MM.1S (cell line): ENCODE results near the gene DOCK11.

Source experiments
- DNase-seq: peaks from one replicate; pipeline ENCODE4 v3.0.0-alpha.2; 2015
- H2AFZ ChIP-seq: fragments of 300-600 bp; sonication (generic); 2 replicates; pipeline ENCODE4 v1.6.0; 2016; ENCODE audit warnings: antibody characterized with exemption, low read length
- H3F3A ChIP-seq: fragments of 300-600 bp; sonication (generic); 2 replicates; pipeline ENCODE4 v1.6.1; 2016; ENCODE audit warnings: mild to moderate bottlenecking, antibody characterized with exemption, low read length, moderate library complexity, mixed read lengths; ENCODE audit not compliant: insufficient read depth
- H3K27ac ChIP-seq: fragments of 300-600 bp; sonication (generic); 2 replicates; pipeline ENCODE4 v1.5.1; 2016; ENCODE audit warnings: mild to moderate bottlenecking, low read length
- H3K27me3 ChIP-seq: fragments of 300-600 bp; sonication (generic); replicated peaks from 2 replicates; pipeline ENCODE4 v1.6.0; 2016; ENCODE audit warnings: low read length; ENCODE audit not compliant: insufficient read depth
- H3K36me3 ChIP-seq: fragments of 300-600 bp; sonication (generic); replicated peaks from 2 replicates; pipeline ENCODE4 v1.6.1; 2016; ENCODE audit warnings: mild to moderate bottlenecking, low read length, mixed read lengths; ENCODE audit not compliant: insufficient read depth
- H3K4me1 ChIP-seq: fragments of 300-600 bp; sonication (generic); 2 replicates; pipeline ENCODE4 v1.6.1; 2016; ENCODE audit warnings: low read length, mixed read lengths
- H3K4me2 ChIP-seq: fragments of 300-600 bp; sonication (generic); 2 replicates; pipeline ENCODE4 v1.6.0; 2016; ENCODE audit warnings: low read depth, low read length
- H3K4me3 ChIP-seq: fragments of 300-600 bp; sonication (generic); 2 replicates; pipeline ENCODE4 v1.5.1; 2016; ENCODE audit warnings: low read length, mixed read lengths
- H3K79me2 ChIP-seq: fragments of 300-600 bp; sonication (generic); 2 replicates; pipeline ENCODE4 v1.6.1; 2016; ENCODE audit warnings: mixed run types, low read length, mixed read lengths
- H3K9ac ChIP-seq: fragments of 300-600 bp; sonication (generic); 2 replicates; pipeline ENCODE4 v1.6.1; 2016; ENCODE audit warnings: low read length, mixed read lengths
- H3K9me2 ChIP-seq: fragments of 300-600 bp; sonication (generic); replicated peaks from 2 replicates; pipeline ENCODE4 v1.6.1; 2016; ENCODE audit warnings: mild to moderate bottlenecking, low read length, mixed read lengths; ENCODE audit not compliant: insufficient read depth
- H3K9me3 ChIP-seq: fragments of 300-600 bp; sonication (generic); replicated peaks from 2 replicates; pipeline ENCODE4 v1.6.1; 2016; ENCODE audit warnings: mild to moderate bottlenecking, low read length, mixed read lengths; ENCODE audit not compliant: insufficient read depth
- H4K20me1 ChIP-seq: fragments of 300-600 bp; sonication (generic); 2 replicates; pipeline ENCODE4 v1.6.1; 2016; ENCODE audit warnings: mild to moderate bottlenecking, low read length, moderate library complexity, mixed read lengths; ENCODE audit not compliant: insufficient read depth
- EZH2 ChIP-seq: fragments of 300-600 bp; sonication (generic); optimal IDR thresholded peaks from 2 replicates; pipeline ENCODE3; 2017; ENCODE audit warnings: low read depth, mild to moderate bottlenecking, antibody characterized with exemption, low read length, mixed read lengths
- EZH2phosphoT487 ChIP-seq: fragments of 300-600 bp; sonication (generic); IDR thresholded peaks from 2 replicates; pipeline ENCODE4 v1.6.1; 2018; ENCODE audit warnings: antibody characterized with exemption, low read length
- TF ChIP-seq, protein P1 (sequence below): fragments of 300-600 bp; sonication (generic); IDR thresholded peaks from 2 replicates; pipeline ENCODE4 v1.5.1; 2016; ENCODE audit warnings: antibody characterized with exemption, low read length, mixed read lengths

DOCK11 gene

DNA sequence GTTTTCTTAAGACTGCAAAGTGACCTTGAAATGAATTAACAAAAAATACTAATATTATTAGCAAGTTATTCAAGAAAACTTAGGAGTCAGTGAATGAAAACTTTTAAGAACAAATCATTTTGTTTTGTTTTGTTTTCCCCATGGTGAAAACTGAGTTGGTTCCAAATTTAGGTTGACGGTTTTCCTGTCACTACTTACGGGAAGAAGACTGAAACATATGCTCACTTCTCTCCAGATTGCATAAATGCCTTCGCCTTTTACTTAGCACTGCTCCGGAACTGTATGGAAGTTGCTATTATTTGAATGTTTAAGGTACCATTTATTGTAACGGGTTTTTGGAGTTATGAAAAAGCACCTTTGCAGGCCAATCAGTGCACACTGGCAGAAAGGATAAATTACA is 42.8 kb downstream of the DOCK11 start:
- H3K9me2 ChIP-seq, result no peaks in the 10 kb centered on the region
- no peak for DNase-seq
- H3K4me1 ChIP-seq, result peaks cover 19% of the 10 kb centered on the region
- no peaks in the 10 kb centered on the region for H3K79me2 ChIP-seq
- no peaks in the 10 kb centered on the region for H3K36me3 ChIP-seq
- no peaks in the 10 kb centered on the region for H3K9me3 ChIP-seq
- no peak overlapping the region for H2AFZ ChIP-seq
- TF ChIP-seq, protein P1, sequence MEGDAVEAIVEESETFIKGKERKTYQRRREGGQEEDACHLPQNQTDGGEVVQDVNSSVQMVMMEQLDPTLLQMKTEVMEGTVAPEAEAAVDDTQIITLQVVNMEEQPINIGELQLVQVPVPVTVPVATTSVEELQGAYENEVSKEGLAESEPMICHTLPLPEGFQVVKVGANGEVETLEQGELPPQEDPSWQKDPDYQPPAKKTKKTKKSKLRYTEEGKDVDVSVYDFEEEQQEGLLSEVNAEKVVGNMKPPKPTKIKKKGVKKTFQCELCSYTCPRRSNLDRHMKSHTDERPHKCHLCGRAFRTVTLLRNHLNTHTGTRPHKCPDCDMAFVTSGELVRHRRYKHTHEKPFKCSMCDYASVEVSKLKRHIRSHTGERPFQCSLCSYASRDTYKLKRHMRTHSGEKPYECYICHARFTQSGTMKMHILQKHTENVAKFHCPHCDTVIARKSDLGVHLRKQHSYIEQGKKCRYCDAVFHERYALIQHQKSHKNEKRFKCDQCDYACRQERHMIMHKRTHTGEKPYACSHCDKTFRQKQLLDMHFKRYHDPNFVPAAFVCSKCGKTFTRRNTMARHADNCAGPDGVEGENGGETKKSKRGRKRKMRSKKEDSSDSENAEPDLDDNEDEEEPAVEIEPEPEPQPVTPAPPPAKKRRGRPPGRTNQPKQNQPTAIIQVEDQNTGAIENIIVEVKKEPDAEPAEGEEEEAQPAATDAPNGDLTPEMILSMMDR, result no peak
- no peak for TF ChIP-seq EZH2phosphoT487
- no peak for TF ChIP-seq EZH2
- H3F3A ChIP-seq, result peaks cover 7% of the 10 kb centered on the region; the same call in 1 of the 2 replicates
- no peak overlapping the region for H3K4me3 ChIP-seq
- H3K27ac ChIP-seq, result no peak overlapping the region
- H3K9ac ChIP-seq, result no peak overlapping the region
- H3K4me2 ChIP-seq, result no peak overlapping the region
- H3K27me3 ChIP-seq, result no peaks in the 10 kb centered on the region
- no peaks in the 10 kb centered on the region for H4K20me1 ChIP-seq

DNA sequence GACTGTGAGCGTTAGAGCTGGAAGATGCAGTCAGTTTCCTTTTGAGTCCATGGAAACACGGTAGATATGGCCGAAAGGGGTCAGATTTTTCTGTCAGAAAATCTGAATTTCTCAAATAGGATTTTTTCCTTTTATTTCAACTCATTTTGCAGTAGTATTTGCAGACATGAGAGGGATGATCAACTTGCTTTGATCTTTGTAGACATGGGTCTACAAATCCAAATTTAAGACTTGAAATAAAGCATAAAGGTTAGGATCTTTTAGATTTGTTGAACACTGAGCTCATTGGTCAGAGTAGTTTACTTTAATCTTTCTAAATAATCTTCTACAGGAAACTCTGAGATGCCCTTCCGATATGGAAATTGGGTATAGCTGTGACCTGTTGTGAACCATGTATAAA is 44.7 kb downstream of the DOCK11 start:
- Histone ChIP-seq H3F3A (peaks cover 7% of the 10 kb centered on the region; the same call in 1 of the 2 replicates), H3K27me3 (no peaks in the 10 kb centered on the region), H2AFZ (no peak overlapping the region), H3K4me3 (no peak overlapping the region), H3K9me2 (no peaks in the 10 kb centered on the region), H3K9me3 (no peaks in the 10 kb centered on the region), H3K4me1 (peaks cover 19% of the 10 kb centered on the region), H3K79me2 (no peaks in the 10 kb centered on the region), H3K27ac (no peak overlapping the region), H3K4me2 (no peak overlapping the region), H3K36me3 (no peaks in the 10 kb centered on the region), H3K9ac (no peak overlapping the region), H4K20me1 (no peaks in the 10 kb centered on the region)
- no peak for DNase-seq
- no peak for TF ChIP-seq EZH2phosphoT487
- no peak for TF ChIP-seq EZH2
- TF ChIP-seq, protein P1, result no peak

DNA sequence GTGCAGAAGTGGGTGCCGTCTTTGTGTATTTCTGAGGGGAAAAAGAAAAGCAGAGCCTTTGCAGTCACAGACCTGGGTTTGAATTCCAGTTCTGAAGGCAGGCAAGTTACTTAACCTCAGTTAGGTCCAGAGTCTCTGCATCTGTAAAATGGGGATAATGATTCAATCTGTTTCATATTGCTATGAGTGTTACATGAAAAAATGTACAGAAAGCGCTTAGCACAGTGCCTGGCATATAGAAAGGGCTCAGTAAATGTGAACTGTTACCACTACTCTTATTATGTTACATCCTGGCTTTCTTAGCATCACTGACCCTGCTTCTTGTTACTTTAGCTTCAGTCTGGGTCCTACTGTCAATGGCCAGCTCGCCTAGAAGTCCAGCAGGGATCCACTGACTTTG is 45.9 kb downstream of the DOCK11 start:
- no peaks in the 10 kb centered on the region for H4K20me1 ChIP-seq
- H2AFZ ChIP-seq, result no peak overlapping the region
- H3F3A ChIP-seq, result peaks cover 7% of the 10 kb centered on the region; the same call in 1 of the 2 replicates
- DNase-seq, result no peak
- peaks cover 15% of the 10 kb centered on the region for H3K4me1 ChIP-seq
- H3K36me3 ChIP-seq, result no peaks in the 10 kb centered on the region
- no peaks in the 10 kb centered on the region for H3K9me3 ChIP-seq
- TF ChIP-seq EZH2phosphoT487 (no peak), EZH2 (no peak)
- TF ChIP-seq, protein P1, result no peak
- no peaks in the 10 kb centered on the region for H3K79me2 ChIP-seq
- no peak overlapping the region for H3K4me3 ChIP-seq
- H3K27ac ChIP-seq, result no peak overlapping the region
- H3K9me2 ChIP-seq, result no peaks in the 10 kb centered on the region
- no peak overlapping the region for H3K4me2 ChIP-seq
- no peaks in the 10 kb centered on the region for H3K27me3 ChIP-seq
- no peak overlapping the region for H3K9ac ChIP-seq
